Measurements from ENCODE around the gene CDK13. TPM values are rescaled to one million over a fixed set of nuclear protein-coding genes. Genes with fewer than 3 reads are reported as not detected.

Gene CDK13
- total RNA-seq, 1 donor from 2014 or later = 46.5 TPM

Other genes with a start within 250 kb of the CDK13 start
- 36.0 and 36.3 TPM in 2 replicates for gene MPLKIP, start 184.4 kb downstream of the CDK13 start, total RNA-seq
- gene SUGCT, start 184.7 kb downstream of the CDK13 start, total RNA-seq = 0.93 TPM in 1 of 2 replicates, not detected in the other

Measured in activated T-helper 1 cell treated with anti-CD3 and anti-CD28 coated beads, Interleukin-12 subunit alpha, Interleukin-12 subunit beta, Interleukin-2, Interleukin-4 antibody, amounts not matched to agents 30 ng/mL and 10 ng/mL and 1 ng/mL, durations not matched to agents 14 hours and 24 hours and 36 hours (primary cell).